Suprapubic skin (tissue), 4 donors: ENCODE data around the gene FAM234A. TPM values are rescaled to one million over a fixed set of nuclear protein-coding genes. Genes with fewer than 3 reads are reported as not detected.
"Not testable (repeated sequence)": the region's sequence is repeated elsewhere in the genome, so short reads cannot be mapped to it uniquely, and the experiment has no call there.

Experiments
- DNase-seq, 2 donors: peaks; one replicate each; pipeline ENCODE4 v3.0.0-alpha.2; 2019; ENCODE audit warnings: low spot score in 2 of 2
- H3K27ac ChIP-seq: fragments of 200-600 bp; sonication (generic); one replicate; pipeline ENCODE4 v1.5.1; 2019
- H3K27me3 ChIP-seq: fragments of 200-600 bp; sonication (generic); one replicate; pipeline ENCODE4 v1.5.1; 2019
- H3K36me3 ChIP-seq: fragments of 200-600 bp; sonication (generic); one replicate; pipeline ENCODE4 v1.5.1; 2019
- H3K4me1 ChIP-seq: fragments of 200-600 bp; sonication (generic); one replicate; pipeline ENCODE4 v1.5.1; 2019
- H3K4me3 ChIP-seq: fragments of 200-600 bp; sonication (generic); one replicate; pipeline ENCODE4 v1.5.1; 2019; ENCODE audit warnings: mild to moderate bottlenecking
- H3K9me3 ChIP-seq: fragments of 200-600 bp; sonication (generic); one replicate; pipeline ENCODE4 v1.5.1; 2019
- EP300 ChIP-seq: sonication (generic); formaldehyde crosslinking; IDR thresholded peaks from one replicate; pipeline ENCODE4 v1.6.1; 2017; ENCODE audit warnings: antibody characterized with exemption
- POLR2A ChIP-seq, 2 donors: fragments of 450-650 bp; IDR thresholded peaks; one replicate each; pipeline ENCODE4 v1.6.1; 2017; ENCODE audit warnings: antibody characterized with exemption in 2 of 2, mild to moderate bottlenecking in 2 of 2, moderate library complexity in 2 of 2
- POLR2AphosphoS5 ChIP-seq, 3 donors: sonication (generic); formaldehyde crosslinking; IDR thresholded peaks; one replicate each; pipeline ENCODE4 v1.6.1; 2017; ENCODE audit warnings: antibody characterized with exemption in 3 of 3
- WGBS: methylation state at CpG from one replicate; pipeline ENCODE4 v1.1.5; 2018; 5-methylcytosine and 5-hydroxymethylcytosine counted together
- total RNA-seq, 4 donors: library from RNA; depleted of rRNA; stranded (reverse); fragments of >200 nt; gene quantifications; one replicate each; pipeline ENCODE4 v1.1.0, GENCODE V29; 2016
- TF ChIP-seq, protein P1 (sequence below), 2 donors: fragments of 200-600 bp in 1 of 2; fragments of 450-650 bp in 1 of 2; sonication (generic) in 1 of 2; IDR thresholded peaks; one replicate each; pipeline ENCODE4 v1.5.1; 2016 to 2019; ENCODE audit warnings: antibody characterized with exemption in 2 of 2, mild to moderate bottlenecking in 1 of 2, moderate library complexity in 1 of 2

The FAM234A gene
- total RNA-seq, 4 donors from 2014 or later: 108 to 124 (median 121) TPM

DNA sequence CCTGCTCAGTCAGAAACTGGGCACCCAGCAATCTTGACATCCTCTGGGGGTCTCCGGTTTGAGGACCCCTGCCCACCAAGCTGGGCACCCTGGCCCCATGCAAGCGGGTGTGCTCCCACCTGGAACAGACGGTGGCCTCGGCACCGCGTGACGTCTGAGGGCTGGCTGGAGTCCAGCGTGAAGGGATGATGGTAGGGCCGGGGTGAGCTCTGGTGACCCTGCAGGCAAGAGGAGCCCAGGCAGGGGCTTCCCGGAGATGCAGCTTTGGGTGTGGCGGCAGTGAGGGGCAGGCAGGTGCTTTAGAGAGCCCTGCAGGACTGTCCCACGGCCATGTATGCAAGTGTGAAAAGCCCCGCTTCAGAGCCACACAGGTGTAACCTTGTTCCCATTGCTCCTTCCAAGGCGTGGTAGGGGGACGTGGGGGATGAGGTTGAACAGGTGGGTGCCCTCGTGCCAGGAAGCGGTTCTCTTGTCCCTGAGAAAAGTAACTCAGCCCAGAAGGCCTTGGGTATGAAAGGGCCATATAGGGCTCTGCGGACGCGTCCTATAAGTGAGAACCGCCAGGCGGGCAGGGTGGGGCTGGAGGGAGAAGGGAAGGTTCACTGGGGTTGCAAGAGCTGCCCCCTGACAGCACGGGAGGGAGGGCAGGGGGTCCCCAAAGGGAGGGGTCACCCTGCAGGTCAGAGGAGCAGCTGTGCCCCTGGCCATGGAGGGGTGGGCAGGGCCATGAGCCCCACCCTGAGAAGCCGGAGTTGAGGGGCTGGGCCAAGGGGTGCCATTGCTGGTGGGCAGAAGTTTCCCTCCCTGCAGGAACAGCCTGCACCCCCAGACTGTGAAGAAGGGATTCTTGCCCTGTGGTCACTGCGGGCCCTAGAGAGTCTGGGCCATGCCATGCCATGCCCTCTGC lies 31.9 kb downstream of the FAM234A start:
- Histone ChIP-seq H3K9me3 (no peaks in the 10 kb centered on the region), H3K27ac (no peak overlapping the region), H3K4me1 (peaks cover 16% of the 10 kb centered on the region), H3K36me3 (peaks cover 41% of the 10 kb centered on the region), H3K27me3 (no peaks in the 10 kb centered on the region), H3K4me3 (no peak overlapping the region)
- TF ChIP-seq POLR2AphosphoS5 (IDR thresholded peaks at IDR 0.05) (no peak), EP300 (no peak), POLR2A (IDR thresholded peaks at IDR 0.05) (no peak)
- TF ChIP-seq, protein P1, sequence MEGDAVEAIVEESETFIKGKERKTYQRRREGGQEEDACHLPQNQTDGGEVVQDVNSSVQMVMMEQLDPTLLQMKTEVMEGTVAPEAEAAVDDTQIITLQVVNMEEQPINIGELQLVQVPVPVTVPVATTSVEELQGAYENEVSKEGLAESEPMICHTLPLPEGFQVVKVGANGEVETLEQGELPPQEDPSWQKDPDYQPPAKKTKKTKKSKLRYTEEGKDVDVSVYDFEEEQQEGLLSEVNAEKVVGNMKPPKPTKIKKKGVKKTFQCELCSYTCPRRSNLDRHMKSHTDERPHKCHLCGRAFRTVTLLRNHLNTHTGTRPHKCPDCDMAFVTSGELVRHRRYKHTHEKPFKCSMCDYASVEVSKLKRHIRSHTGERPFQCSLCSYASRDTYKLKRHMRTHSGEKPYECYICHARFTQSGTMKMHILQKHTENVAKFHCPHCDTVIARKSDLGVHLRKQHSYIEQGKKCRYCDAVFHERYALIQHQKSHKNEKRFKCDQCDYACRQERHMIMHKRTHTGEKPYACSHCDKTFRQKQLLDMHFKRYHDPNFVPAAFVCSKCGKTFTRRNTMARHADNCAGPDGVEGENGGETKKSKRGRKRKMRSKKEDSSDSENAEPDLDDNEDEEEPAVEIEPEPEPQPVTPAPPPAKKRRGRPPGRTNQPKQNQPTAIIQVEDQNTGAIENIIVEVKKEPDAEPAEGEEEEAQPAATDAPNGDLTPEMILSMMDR (IDR thresholded peaks at IDR 0.05): no peak
- no peak for DNase-seq
- WGBS: 64% methylated on average over 15 of the region's 25 CpGs

DNA sequence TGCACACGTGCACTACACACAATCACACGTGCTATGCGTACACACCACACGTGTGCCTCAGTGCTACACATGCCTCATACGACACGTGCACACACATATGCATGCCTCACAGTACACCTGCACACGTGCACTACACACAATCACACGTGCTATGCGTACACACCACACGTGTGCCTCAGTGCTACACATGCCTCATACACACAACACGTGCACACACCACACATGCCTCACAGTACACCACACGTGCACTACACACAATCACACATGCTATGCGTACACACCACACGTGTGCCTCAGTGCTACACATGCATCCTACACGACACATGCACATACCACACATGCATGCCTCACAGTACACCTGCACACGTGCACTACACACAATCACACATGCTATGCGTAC lies 32.9 kb downstream of the FAM234A start:
- not testable (repeated sequence) for H3K27me3 ChIP-seq, H3K9me3 ChIP-seq, H3K4me3 ChIP-seq, DNase-seq, H3K27ac ChIP-seq
- 80% methylated on average over 17 of the region's 17 CpGs for WGBS
- H3K36me3 ChIP-seq: peaks cover 30% of the 10 kb centered on the region
- H3K4me1 ChIP-seq: peaks cover 16% of the 10 kb centered on the region

DNA sequence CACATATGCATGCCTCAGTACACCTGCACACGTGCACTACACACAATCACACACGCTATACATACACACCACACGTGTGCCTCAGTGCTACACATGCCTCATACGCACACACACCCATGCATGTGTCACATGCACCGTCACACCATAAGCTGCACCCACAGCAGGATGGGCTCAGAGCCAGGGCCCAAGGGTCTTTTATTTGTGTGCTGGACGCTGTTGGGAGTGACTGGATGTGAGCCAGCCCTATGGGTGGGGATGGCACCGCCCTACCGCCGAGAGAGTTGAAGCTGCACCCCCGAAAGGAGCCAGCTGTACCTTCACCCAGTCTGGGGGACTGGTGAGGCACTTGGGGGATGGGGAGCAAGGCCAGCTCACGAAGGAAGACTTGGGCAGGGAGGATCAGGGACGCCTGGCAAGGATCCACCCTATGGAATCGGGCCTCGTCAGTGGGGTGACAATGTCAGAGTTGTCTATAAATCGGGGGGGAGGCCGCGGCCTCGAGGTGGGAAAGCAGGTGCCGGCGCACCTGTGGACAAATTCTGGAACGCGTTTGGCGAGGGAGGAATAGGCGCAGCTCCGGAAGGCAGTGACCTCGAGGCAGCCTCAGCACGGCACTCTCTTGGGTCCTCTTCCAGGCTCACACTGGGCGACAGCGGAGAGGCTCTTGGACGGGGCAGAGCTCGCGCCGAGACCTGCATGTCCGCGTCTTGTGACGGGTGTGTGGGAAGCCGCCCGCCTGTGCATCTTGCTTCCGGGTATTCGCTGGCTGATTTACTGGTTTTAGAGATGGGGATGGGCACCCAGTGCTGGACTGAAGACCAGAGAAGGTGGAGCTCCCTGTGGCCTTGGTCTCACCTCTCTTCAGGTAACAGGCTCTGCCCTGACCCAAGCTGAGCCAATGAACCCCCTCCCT lies 33.8 kb downstream of the FAM234A start:
- TF ChIP-seq, protein P1 (IDR thresholded peaks at IDR 0.05): no peak
- TF ChIP-seq EP300 (no peak), POLR2A (IDR thresholded peaks at IDR 0.05) (no peak), POLR2AphosphoS5 (IDR thresholded peaks at IDR 0.05) (no peak)
- Histone ChIP-seq H3K4me3 (no peak overlapping the region), H3K9me3 (no peaks in the 10 kb centered on the region), H3K4me1 (peaks cover 16% of the 10 kb centered on the region), H3K27me3 (no peaks in the 10 kb centered on the region), H3K36me3 (peaks cover 22% of the 10 kb centered on the region), H3K27ac (no peak overlapping the region)
- WGBS: 42% methylated on average over 24 of the region's 40 CpGs
- DNase-seq: no peak

DNA sequence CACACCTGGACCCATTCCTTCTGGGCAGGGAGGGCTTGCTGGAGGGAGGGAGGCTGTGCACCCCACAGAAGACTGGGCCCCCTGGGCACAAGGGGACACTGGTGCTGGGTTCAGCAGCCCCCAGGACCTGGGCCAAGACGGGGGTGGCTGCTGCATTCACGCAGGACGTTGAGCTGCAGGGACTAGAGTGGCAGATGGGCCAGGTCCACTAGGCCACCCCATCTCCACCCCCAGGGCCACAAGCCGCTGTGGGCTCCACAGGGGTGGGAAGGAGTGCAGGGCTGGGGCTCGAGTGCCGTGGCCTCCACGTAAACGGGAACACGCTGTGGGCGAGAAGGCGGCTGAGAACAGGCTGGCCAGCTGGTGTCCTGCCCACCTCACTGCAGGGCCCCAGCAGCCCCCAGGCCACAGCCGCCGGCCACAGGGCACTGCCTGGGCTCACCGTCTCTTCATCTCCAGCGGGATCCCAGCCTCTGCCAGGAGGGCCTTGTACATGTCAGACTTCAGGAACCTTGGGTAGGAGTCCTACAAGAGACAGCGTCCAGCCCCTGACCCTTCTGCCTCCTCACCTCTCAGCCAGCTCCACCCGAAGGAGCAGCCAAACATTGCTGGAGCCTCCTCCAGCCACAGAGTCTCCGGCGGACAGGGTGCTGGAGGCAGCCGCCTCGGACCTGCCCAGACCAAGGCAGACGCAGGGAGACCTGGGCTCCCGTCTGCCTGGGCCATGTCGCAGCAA lies 34.6 kb downstream of the FAM234A start:
- peaks cover 5% of the 10 kb centered on the region for H3K27me3 ChIP-seq
- no peak for DNase-seq
- no peaks in the 10 kb centered on the region for H3K9me3 ChIP-seq
- H3K27ac ChIP-seq: no peak overlapping the region
- TF ChIP-seq POLR2AphosphoS5 (IDR thresholded peaks at IDR 0.05) (no peak), POLR2A (IDR thresholded peaks at IDR 0.05) (no peak), EP300 (no peak)
- TF ChIP-seq, protein P1 (IDR thresholded peaks at IDR 0.05): no peak
- 86% methylated on average over 10 of the region's 24 CpGs for WGBS
- peaks cover 13% of the 10 kb centered on the region for H3K36me3 ChIP-seq
- H3K4me1 ChIP-seq: peaks cover 16% of the 10 kb centered on the region
- H3K4me3 ChIP-seq: no peak overlapping the region

DNA sequence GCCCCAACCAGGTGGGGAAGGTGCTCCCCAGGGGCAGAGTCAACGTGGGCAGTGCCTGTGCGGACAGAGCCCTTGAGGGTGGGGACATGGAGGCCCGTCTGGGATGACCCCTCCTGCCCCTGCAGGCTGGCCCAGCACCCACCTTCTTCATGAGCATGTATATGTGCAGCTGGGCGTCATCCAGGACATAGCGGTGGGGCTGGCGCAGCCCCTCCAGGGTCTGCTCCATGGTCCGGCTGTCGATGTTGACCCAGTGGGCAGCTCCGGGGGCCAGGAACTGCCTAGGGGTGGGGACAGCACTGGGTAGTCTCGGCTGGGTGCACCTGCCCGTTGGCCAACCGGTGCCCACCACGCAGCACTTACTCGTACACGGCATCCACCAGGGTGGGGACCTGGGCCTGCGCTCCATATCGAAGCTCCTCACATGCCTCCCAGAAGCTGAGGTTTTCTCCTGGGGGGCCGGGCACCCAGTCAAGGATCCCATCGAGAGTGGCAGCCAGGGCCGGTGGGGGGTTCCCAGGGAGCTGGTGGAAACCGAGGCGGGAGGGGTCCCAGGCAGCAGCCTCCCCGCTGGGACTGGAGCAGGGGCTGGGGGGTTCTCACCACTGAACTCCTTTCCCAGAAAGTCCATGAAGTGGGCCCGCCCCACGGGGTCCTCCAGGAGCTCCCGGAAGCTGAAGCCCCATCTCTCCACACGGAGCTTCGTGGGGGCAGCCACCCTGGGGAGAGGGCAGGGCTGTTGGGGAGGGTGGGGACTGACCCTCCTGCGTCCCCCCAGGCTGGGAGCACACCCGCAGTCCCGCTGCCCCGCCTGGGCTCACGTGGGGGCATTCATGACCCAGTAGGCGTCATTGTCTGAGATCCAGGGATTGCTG lies 36.0 kb downstream of the FAM234A start:
- no peaks in the 10 kb centered on the region for H3K9me3 ChIP-seq
- H3K27ac ChIP-seq: no peak overlapping the region
- WGBS: 93% methylated on average over 16 of the region's 34 CpGs
- H3K4me3 ChIP-seq: no peak overlapping the region
- H3K4me1 ChIP-seq: peaks cover 24% of the 10 kb centered on the region
- no peak for DNase-seq
- no peaks in the 10 kb centered on the region for H3K36me3 ChIP-seq
- TF ChIP-seq, protein P1 (IDR thresholded peaks at IDR 0.05): no peak
- TF ChIP-seq EP300 (no peak), POLR2A (IDR thresholded peaks at IDR 0.05) (no peak), POLR2AphosphoS5 (IDR thresholded peaks at IDR 0.05) (no peak)
- peaks cover 19% of the 10 kb centered on the region for H3K27me3 ChIP-seq
